Fibroblast of lung (primary cell): ENCODE measurements around the gene RASSF5. TPM values are rescaled to one million over a fixed set of nuclear protein-coding genes. Genes with fewer than 3 reads are reported as not detected.

ENCODE experiments used
- DNase-seq, 2 donors: peaks; one replicate each; pipeline versions ENCODE4 v3.0.0 to v3.0.0-alpha.2; 2010; ENCODE audit warnings: low read depth in 2 of 2
- H2AFZ ChIP-seq: 2 replicates; pipeline ENCODE4 v1.5.1; 2012; ENCODE audit warnings: low read length, control low read depth, inconsistent platforms
- H3K27ac ChIP-seq: 2 replicates; pipeline ENCODE4 v1.5.1; 2011; ENCODE audit warnings: low read length, control low read depth; ENCODE audit not compliant: insufficient read depth
- H3K27me3 ChIP-seq: 2 replicates; pipeline ENCODE4 v1.5.1; 2011; ENCODE audit warnings: mild to moderate bottlenecking, low read length; ENCODE audit not compliant: control insufficient read depth, insufficient read depth
- H3K36me3 ChIP-seq: 2 replicates; pipeline ENCODE4 v1.5.1; 2011; ENCODE audit warnings: low read length; ENCODE audit not compliant: control insufficient read depth, insufficient read depth
- H3K4me1 ChIP-seq: 2 replicates; pipeline ENCODE4 v1.5.1; 2011; ENCODE audit warnings: low read length; ENCODE audit not compliant: control insufficient read depth, insufficient read depth; ENCODE audit errors: extremely low read depth
- H3K4me2 ChIP-seq: 2 replicates; pipeline ENCODE4 v1.5.1; 2011; ENCODE audit warnings: low read length, control low read depth; ENCODE audit not compliant: insufficient read depth; ENCODE audit errors: extremely low read depth
- H3K4me3 ChIP-seq, 4 experiments: fragments of 200-600 bp in 1 of 4; sonication (generic) in 1 of 4; replicated peaks in 1 of 4; 2 replicates each; pipeline ENCODE4 v1.5.1; 2011 to 2016; ENCODE audit warnings: low read length in 4 of 4, low read depth in 3 of 4, mild to moderate bottlenecking in 3 of 4, control low read depth in 2 of 4, inconsistent platforms in 1 of 4, mixed read lengths in 1 of 4; ENCODE audit not compliant: insufficient read depth in 1 of 4; ENCODE audit errors: control extremely low read depth in 1 of 4
- H3K79me2 ChIP-seq: 2 replicates; pipeline ENCODE4 v1.5.1; 2012; ENCODE audit warnings: mild to moderate bottlenecking, low read length, inconsistent platforms; ENCODE audit not compliant: control insufficient read depth, insufficient read depth
- H3K9ac ChIP-seq: 2 replicates; pipeline ENCODE4 v1.5.1; 2011; ENCODE audit warnings: mild to moderate bottlenecking, low read length, control low read depth; ENCODE audit not compliant: insufficient read depth
- H3K9me3 ChIP-seq: 2 replicates; pipeline ENCODE4 v1.5.1; 2012; ENCODE audit warnings: low read depth, low read length; ENCODE audit not compliant: control insufficient read depth, insufficient read depth
- H4K20me1 ChIP-seq: 2 replicates; pipeline ENCODE4 v1.5.1; 2011; ENCODE audit warnings: low read length; ENCODE audit not compliant: control insufficient read depth, insufficient read depth; ENCODE audit errors: extremely low read depth
- EZH2 ChIP-seq: IDR thresholded peaks from 2 replicates; pipeline ENCODE4 v1.5.1; 2012; ENCODE audit warnings: low read length, control low read depth, mild to moderate bottlenecking; ENCODE audit errors: missing control alignments
- polyA plus RNA-seq, 2 donors: library from polyadenylated mRNA; depleted of rRNA in 1 of 2; stranded (reverse) in 1 of 2; unstranded in 1 of 2; fragments of >200 nt; gene quantifications; 2 replicates each; pipeline ENCODE4 v1.2.1, GENCODE V29; 2011 to 2012; ENCODE audit warnings: missing spikeins in 1 of 2
- total RNA-seq: library from RNA; depleted of rRNA; stranded (reverse); fragments of >200 nt; gene quantifications from 2 replicates; pipeline ENCODE4 v1.2.1, GENCODE V29; 2014
- TF ChIP-seq, protein P1 (sequence below), 2 donors: IDR thresholded peaks in 1 of 2; conservative IDR thresholded peaks in 1 of 2; 1 replicate in 1 of 2; 2 replicates in 1 of 2; pipeline ENCODE4 v1.5.1; 2011 to 2012; ENCODE audit warnings: low read length in 2 of 2, control low read depth in 1 of 2, inconsistent platforms in 1 of 2, low read depth in 1 of 2, mild to moderate bottlenecking in 1 of 2

The RASSF5 gene
- total and polyA plus RNA-seq, 2 donors (not counting 1 experiment from before 2014, with no cell fraction given), result 1.3 to 3.0 TPM

DNA sequence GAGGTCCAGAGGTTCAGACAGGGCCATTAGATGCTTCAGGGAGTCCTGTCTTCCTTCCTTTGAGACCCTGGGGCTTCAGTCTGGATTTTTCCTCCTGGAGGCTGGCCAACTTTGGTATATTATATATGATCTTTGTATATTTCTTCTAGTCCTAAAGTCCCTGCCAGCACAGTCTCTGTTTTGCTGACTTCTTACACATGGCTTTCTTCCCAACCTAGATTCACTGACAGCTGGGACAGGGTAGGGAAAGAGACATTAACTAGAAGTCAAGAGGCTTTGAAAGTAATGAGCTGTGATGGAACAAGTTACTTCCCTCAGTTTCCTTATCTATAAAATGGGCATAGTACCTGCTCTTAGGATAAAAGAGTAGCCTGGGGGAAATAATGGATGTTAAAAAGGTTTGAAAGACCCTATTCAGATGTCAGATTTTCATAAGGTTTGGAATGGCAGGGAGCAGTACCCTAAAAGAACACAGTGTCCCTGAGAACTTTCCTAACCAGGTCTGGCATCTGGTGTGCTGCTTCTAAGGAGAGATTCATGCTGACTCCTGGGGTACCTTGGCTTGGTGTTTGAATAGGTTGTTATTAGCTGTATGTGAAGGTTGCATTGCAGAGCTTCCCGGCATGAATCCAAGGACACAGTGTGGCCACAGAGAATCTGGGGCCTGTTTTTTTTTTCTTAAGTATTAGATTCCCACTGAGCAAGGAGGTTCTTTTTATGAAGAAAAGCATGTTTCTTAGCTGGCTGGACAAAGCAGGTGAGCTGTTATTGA lies 47.6 kb downstream of the RASSF5 start:
- Histone ChIP-seq H3K4me3 (no peak overlapping the region), H2AFZ (no peak overlapping the region), H3K27ac (no peak overlapping the region), H3K27me3 (peaks cover 12% of the 10 kb centered on the region), H3K4me1 (no peaks in the 10 kb centered on the region), H3K36me3 (no peaks in the 10 kb centered on the region), H4K20me1 (peaks cover 2% of the 10 kb centered on the region), H3K9me3 (no peaks in the 10 kb centered on the region), H3K9ac (no peak overlapping the region), H3K79me2 (no peaks in the 10 kb centered on the region), H3K4me2 (no peak overlapping the region)
- DNase-seq, result no peak
- TF ChIP-seq, protein P1, sequence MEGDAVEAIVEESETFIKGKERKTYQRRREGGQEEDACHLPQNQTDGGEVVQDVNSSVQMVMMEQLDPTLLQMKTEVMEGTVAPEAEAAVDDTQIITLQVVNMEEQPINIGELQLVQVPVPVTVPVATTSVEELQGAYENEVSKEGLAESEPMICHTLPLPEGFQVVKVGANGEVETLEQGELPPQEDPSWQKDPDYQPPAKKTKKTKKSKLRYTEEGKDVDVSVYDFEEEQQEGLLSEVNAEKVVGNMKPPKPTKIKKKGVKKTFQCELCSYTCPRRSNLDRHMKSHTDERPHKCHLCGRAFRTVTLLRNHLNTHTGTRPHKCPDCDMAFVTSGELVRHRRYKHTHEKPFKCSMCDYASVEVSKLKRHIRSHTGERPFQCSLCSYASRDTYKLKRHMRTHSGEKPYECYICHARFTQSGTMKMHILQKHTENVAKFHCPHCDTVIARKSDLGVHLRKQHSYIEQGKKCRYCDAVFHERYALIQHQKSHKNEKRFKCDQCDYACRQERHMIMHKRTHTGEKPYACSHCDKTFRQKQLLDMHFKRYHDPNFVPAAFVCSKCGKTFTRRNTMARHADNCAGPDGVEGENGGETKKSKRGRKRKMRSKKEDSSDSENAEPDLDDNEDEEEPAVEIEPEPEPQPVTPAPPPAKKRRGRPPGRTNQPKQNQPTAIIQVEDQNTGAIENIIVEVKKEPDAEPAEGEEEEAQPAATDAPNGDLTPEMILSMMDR (conservative IDR thresholded peaks at IDR 0.05 in 1 of 2, IDR thresholded peaks at IDR 0.05 in 1 of 2; ENCODE audit: low read depth in 1 of 2, low read length in 2 of 2), result no peak
- no peak for TF ChIP-seq EZH2

DNA sequence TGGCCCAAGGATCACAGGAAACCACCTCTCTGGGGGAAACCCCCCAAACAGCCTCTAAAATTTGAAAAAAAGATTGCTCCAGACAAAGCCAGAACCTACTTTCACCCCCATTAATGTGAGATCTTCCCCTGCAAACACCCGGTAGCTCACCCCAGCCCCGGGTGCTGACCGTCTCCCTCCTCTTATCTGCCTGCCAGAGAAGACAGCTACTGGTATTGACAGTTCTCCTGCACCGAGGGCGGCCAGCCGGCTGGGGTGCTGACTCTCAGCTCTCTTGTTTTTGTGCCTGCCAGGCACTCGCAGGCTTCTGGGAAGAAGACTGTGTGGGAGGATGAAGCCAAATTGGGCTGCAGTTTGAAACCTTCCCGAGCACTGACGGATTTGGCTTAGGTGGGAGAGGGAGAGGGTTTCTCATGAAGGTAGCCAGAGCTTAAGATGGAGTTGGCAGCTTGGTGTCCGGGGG lies 48.2 kb downstream of the RASSF5 start:
- H3K36me3 ChIP-seq, result no peaks in the 10 kb centered on the region
- no peaks in the 10 kb centered on the region for H3K9me3 ChIP-seq
- no peak overlapping the region for H3K9ac ChIP-seq
- no peak overlapping the region for H3K27ac ChIP-seq
- H2AFZ ChIP-seq, result no peak overlapping the region
- H4K20me1 ChIP-seq, result peaks cover 2% of the 10 kb centered on the region
- TF ChIP-seq, protein P1 (conservative IDR thresholded peaks at IDR 0.05 in 1 of 2, IDR thresholded peaks at IDR 0.05 in 1 of 2; ENCODE audit: low read depth in 1 of 2, low read length in 2 of 2), result no peak
- no peak for TF ChIP-seq EZH2
- H3K4me2 ChIP-seq, result no peak overlapping the region
- peak in 1 of 2 donors; percentile 29 for DNase-seq
- no peak overlapping the region for H3K4me3 ChIP-seq
- no peaks in the 10 kb centered on the region for H3K4me1 ChIP-seq
- peaks cover 12% of the 10 kb centered on the region for H3K27me3 ChIP-seq
- H3K79me2 ChIP-seq, result no peaks in the 10 kb centered on the region

DNA sequence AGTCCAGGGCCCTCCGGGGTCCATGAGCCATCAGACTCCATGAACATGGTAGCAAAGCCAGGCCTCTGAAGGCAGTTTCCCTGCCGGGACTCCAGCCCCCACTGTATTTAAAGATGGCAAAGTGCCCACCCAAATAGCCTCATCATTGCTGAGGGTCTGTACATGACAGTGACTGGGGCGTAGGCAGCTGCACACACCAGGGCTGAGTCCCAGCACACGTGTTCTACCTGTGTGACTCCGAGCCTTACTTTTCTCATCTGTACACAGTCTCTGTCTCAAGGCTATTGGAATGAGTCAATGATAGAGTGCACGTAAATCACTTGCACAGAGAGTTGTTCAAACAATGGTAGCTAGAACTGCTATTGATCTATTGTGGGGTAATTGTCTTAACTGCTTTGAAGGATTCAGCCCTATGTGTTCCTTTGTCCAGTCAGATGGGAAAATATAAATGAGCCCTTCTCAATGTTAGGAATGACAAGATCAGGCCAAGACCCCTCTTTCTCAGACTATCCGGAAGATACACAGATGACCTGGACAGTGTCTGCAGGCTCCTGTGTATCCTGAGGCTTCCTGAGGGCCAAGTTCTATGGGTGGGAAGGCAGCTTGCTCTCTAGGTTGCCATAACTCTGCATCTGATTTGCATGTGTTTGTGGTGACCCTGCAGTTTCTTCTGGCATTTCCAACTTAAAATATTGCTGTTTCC lies 48.9 kb downstream of the RASSF5 start:
- DNase-seq, result no peak
- no peaks in the 10 kb centered on the region for H3K4me1 ChIP-seq
- H3K4me2 ChIP-seq, result no peak overlapping the region
- H4K20me1 ChIP-seq, result peaks cover 2% of the 10 kb centered on the region
- no peaks in the 10 kb centered on the region for H3K36me3 ChIP-seq
- no peak overlapping the region for H3K27ac ChIP-seq
- H3K9me3 ChIP-seq, result no peaks in the 10 kb centered on the region
- peaks cover 11% of the 10 kb centered on the region for H3K27me3 ChIP-seq
- H3K9ac ChIP-seq, result no peak overlapping the region
- TF ChIP-seq EZH2, result no peak
- TF ChIP-seq, protein P1 (conservative IDR thresholded peaks at IDR 0.05 in 1 of 2, IDR thresholded peaks at IDR 0.05 in 1 of 2; ENCODE audit: low read depth in 1 of 2, low read length in 2 of 2), result no peak
- H3K4me3 ChIP-seq, result no peak overlapping the region
- no peaks in the 10 kb centered on the region for H3K79me2 ChIP-seq
- no peak overlapping the region for H2AFZ ChIP-seq
